Stomach (tissue), 4 donors: Measurements from ENCODE around the gene IRF5.

ENCODE experiments used
- CTCF ChIP-seq, 7 experiments: fragments of 450-650 bp in 4 of 7; fragments of 200-600 bp in 3 of 7; sonication (generic) in 3 of 7; IDR thresholded peaks; one replicate each; pipeline ENCODE4 v1.5.1; 2016 to 2019; ENCODE audit warnings: antibody characterized with exemption in 7 of 7, control low read depth in 2 of 7, mild to moderate bottlenecking in 1 of 7
- EP300 ChIP-seq: sonication (generic); formaldehyde crosslinking; IDR thresholded peaks from one replicate; pipeline ENCODE4 v1.6.1; 2017; ENCODE audit warnings: antibody characterized with exemption
- POLR2A ChIP-seq, 4 donors: fragments of 450-650 bp; IDR thresholded peaks; one replicate each; pipeline ENCODE4 v1.6.1; 2016; ENCODE audit warnings: antibody characterized with exemption in 4 of 4, control low read depth in 2 of 4, mild to moderate bottlenecking in 1 of 4, moderate library complexity in 1 of 4
- POLR2AphosphoS5 ChIP-seq, 3 donors: sonication (generic); formaldehyde crosslinking; IDR thresholded peaks; one replicate each; pipeline ENCODE4 v1.6.1; 2016; ENCODE audit warnings: antibody characterized with exemption in 3 of 3

- no peak for TF ChIP-seq POLR2A (IDR thresholded peaks at IDR 0.05)
- no peak for TF ChIP-seq CTCF (IDR thresholded peaks at IDR 0.05)
- TF ChIP-seq POLR2AphosphoS5 (IDR thresholded peaks at IDR 0.05) = no peak
- no peak for TF ChIP-seq EP300
Observed at GRCh38 chr7:128914566-128915151, 23.1 kb upstream of the IRF5 start.
